Heart right ventricle (tissue), 16 donors: ENCODE measurements around the gene ADSS1. TPM values are rescaled to one million over a fixed set of nuclear protein-coding genes. Genes with fewer than 3 reads are reported as not detected.
A peak's percentile ranks its signal among the peaks of the same experiment; 100 is the strongest.

Source experiments
- ATAC-seq, 8 donors: fragments of 200-7000 bp; cut with Tn5 transposase; one replicate each; pipeline ENCODE4 v1.9.1; 2020; ENCODE audit warnings: mild to moderate bottlenecking in 8 of 8, moderate library complexity in 8 of 8, moderate number of reproducible peaks in 1 of 8
- DNase-seq, 2 donors: peaks; one replicate each; pipeline ENCODE4 v3.0.0-alpha.2; 2020
- H3K27ac ChIP-seq, 10 donors: fragments of 200-600 bp; sonication (generic) in 2 of 10; one replicate each; pipeline versions ENCODE4 v1.5.0 to v1.8.0; 2020 to 2022; ENCODE audit warnings: mild to moderate bottlenecking in 3 of 10
- H3K27me3 ChIP-seq, 7 donors: fragments of 200-600 bp; one replicate each; pipeline ENCODE4 v1.8.0; 2021 to 2022; ENCODE audit warnings: mild to moderate bottlenecking in 2 of 7
- H3K36me3 ChIP-seq, 9 donors: fragments of 200-600 bp; sonication (generic) in 1 of 9; one replicate each; pipeline versions ENCODE4 v1.5.0 to v1.8.0; 2020 to 2022; ENCODE audit warnings: mild to moderate bottlenecking in 2 of 9
- H3K4me1 ChIP-seq, 9 donors: fragments of 200-600 bp; sonication (generic) in 1 of 9; one replicate each; pipeline versions ENCODE4 v1.5.0 to v1.8.0; 2020 to 2022; ENCODE audit warnings: mild to moderate bottlenecking in 4 of 9
- H3K4me3 ChIP-seq, 10 donors: fragments of 200-600 bp; sonication (generic) in 2 of 10; one replicate each; pipeline versions ENCODE4 v1.5.0 to v1.8.0; 2020 to 2022; ENCODE audit warnings: mild to moderate bottlenecking in 7 of 10, moderate library complexity in 2 of 10
- H3K9me3 ChIP-seq, 11 donors: fragments of 200-600 bp in 10 of 11; sonication (generic) in 2 of 11; one replicate each; pipeline versions ENCODE4 v1.5.0 to v1.8.0; 2013 to 2022; ENCODE audit warnings: mild to moderate bottlenecking in 2 of 11, control low read depth in 1 of 11, moderate library complexity in 1 of 11
- WGBS, 2 donors: extraction: QIAGEN DNeasy Blood & Tissue Kit; methylation state at CpG; one replicate each; pipeline ENCODE4 v1.1.7; 2013; ENCODE audit warnings: inconsistent platforms in 1 of 2; 5-methylcytosine and 5-hydroxymethylcytosine counted together
- intact Hi-C, 10 donors: fragments of 100-400 bp; cut with DNase I; formaldehyde crosslinking; loops; one replicate each; pipeline versions ENCODE4 v1.11.1 to v1.14.2; 2022
- polyA plus RNA-seq, 2 donors: library from polyadenylated mRNA; stranded (reverse); fragments of 200-250 nt; gene quantifications; one replicate each; pipeline ENCODE4 v1.2.3, GENCODE V29; 2013
- total RNA-seq, 10 donors: library from RNA; stranded (reverse); fragmentation: NEBNext Ultra II Directional in 3 of 10; extraction: Animal tissue kit (Norgen Biotek cat#: 25700) in 3 of 10; gene quantifications; one replicate each; pipeline versions ENCODE4 v1.2.1 to v1.2.4, GENCODE V29; 2021 to 2023
- TF ChIP-seq, protein P1 (sequence below), 9 donors: fragments of 200-600 bp; sonication (generic) in 2 of 9; IDR thresholded peaks; one replicate each; pipeline versions ENCODE4 v1.5.0 to v1.8.0; 2021 to 2022; ENCODE audit warnings: antibody characterized with exemption in 9 of 9, mild to moderate bottlenecking in 5 of 9, moderate library complexity in 1 of 9
- donor health status: Arrhythmogenic right ventricular cardiomyopathy.
- donor health status: ischemic (EF 13 %, LVEDD 7.1; RV severe dilation, severe dysfunction).
- donor health status: healthy with polysubstance abuse.
- donor health status: DM: no; HTN: yes; CAD: no.
- donor health status: DM: no; HTN: no; CAD: no.
- donor health status: ischemic (EF 25% LVEDD 6.9; RV normal size, moderate dysfunction).
- donor health status: ischemic (EF 25% LVEDD 5.7; RV mildly dilated, moderate dysfunction).
- donor health status: healthy.
- donor health status: DM: yes; HTN: yes; CAD: no.
- donor health status: Ischemic cardiomyopathy.
- donor health status: ischemic (EF 35%, LVEDD 5.7; RV mildly dilated, moderate dysfunction).
- donor health status: nonischemic (EF 11% LVEDD 7.7; RV severe dilation, severe dysfunction).
- donor health status: DM: yes; HTN: yes; CAD: no.
- donor health status: PGD.
- donor health status: ischemic (EF 29% LVEDD 5.4; RV normal size, mild dysfunction).
- donor health status: nonischemic (EF 23%, LVEDD 6.1; RV moderate dilation, normal function).

The ADSS1 gene
- total and polyA plus RNA-seq, 12 donors = 74.6 to 295 (median 195) TPM

DNA sequence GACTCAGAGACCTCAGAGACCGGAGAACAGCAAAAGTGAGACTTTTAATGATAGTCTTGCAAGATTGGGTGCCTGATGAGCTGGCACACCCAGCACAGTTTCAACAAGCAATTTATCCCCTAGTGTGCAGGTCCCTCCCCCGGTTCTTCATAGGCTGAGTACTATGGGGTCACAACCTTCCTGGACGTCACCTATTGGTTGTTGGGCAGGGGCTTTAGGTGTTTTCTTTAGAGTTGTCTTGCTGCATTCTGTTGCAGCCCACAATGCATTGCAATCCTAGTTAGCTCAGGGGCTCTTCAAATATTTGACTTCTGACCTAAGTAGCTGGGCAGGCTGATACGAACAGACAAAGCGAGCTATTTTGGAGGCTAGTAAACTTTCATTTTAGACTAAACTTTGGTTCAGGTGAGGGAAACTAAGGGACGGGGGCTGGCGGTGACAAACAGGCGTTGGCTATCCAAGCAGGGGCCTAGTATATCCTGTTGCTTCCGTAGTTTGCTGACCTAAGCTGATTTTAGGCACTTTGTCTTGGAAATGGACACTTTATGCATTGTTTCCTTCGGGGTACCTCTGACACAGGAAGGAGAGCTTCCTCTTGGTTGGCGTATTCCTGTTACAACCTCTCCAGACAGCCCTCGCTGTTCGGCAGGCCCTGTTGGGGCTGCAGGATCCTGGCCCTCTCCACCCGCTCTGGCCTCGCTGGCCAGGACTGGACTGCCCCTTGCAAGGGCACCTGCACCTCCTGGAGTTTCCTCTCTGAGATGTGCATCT lies 43.0 kb downstream of the ADSS1 start:
- intact Hi-C loops = loop anchor here in 1 of 10 donors (10.0 kb wide), 1 partner anchor 278 kb away; no protein-coding TSS in a partner anchor
- 80 to 82% methylated on average over 15 of the region's 15 CpGs for WGBS, 2 donors
- DNase-seq (no peak), ATAC-seq (no peak)
- TF ChIP-seq, protein P1, sequence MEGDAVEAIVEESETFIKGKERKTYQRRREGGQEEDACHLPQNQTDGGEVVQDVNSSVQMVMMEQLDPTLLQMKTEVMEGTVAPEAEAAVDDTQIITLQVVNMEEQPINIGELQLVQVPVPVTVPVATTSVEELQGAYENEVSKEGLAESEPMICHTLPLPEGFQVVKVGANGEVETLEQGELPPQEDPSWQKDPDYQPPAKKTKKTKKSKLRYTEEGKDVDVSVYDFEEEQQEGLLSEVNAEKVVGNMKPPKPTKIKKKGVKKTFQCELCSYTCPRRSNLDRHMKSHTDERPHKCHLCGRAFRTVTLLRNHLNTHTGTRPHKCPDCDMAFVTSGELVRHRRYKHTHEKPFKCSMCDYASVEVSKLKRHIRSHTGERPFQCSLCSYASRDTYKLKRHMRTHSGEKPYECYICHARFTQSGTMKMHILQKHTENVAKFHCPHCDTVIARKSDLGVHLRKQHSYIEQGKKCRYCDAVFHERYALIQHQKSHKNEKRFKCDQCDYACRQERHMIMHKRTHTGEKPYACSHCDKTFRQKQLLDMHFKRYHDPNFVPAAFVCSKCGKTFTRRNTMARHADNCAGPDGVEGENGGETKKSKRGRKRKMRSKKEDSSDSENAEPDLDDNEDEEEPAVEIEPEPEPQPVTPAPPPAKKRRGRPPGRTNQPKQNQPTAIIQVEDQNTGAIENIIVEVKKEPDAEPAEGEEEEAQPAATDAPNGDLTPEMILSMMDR (IDR thresholded peaks at IDR 0.05) = no peak
- H3K27ac ChIP-seq = no peak overlapping the region
- peaks cover 0 to 38% (median 19%) of the 10 kb centered on the region in 9 donors for H3K36me3 ChIP-seq
- H3K27me3 ChIP-seq = no peaks in the 10 kb centered on the region
- no peak overlapping the region for H3K4me3 ChIP-seq
- H3K4me1 ChIP-seq = peaks cover 0 to 14% (median 10%) of the 10 kb centered on the region in 9 donors
- H3K9me3 ChIP-seq = peaks cover 0 to 17% (median 0%) of the 10 kb centered on the region in 11 donors

GRCh38 chr14:104767634-104767918 lies 43.5 kb downstream of the ADSS1 start:
- Histone ChIP-seq H3K4me3 (no peak overlapping the region), H3K4me1 (peaks cover 0 to 14% (median 10%) of the 10 kb centered on the region in 9 donors), H3K27me3 (no peaks in the 10 kb centered on the region), H3K36me3 (peaks cover 0 to 38% (median 25%) of the 10 kb centered on the region in 9 donors), H3K9me3 (peaks cover 0 to 17% (median 0%) of the 10 kb centered on the region in 11 donors), H3K27ac (no peak overlapping the region)
- no peak for DNase-seq
- no peak for ATAC-seq
- WGBS, 2 donors = 88% methylated on average over 5 of the region's 5 CpGs
- intact Hi-C loops = loop anchor here in 1 of 10 donors (10.0 kb wide), 1 partner anchor 277 kb away; no protein-coding TSS in a partner anchor
- TF ChIP-seq, protein P1 (IDR thresholded peaks at IDR 0.05) = no peak

GRCh38 chr14:104768437-104769323 lies 44.7 kb downstream of the ADSS1 start:
- H3K4me1 ChIP-seq = peaks cover 0 to 14% (median 10%) of the 10 kb centered on the region in 9 donors
- DNase-seq (peak; percentile 89 to 92), ATAC-seq (peak; percentile 88 to 95 (median 91))
- no peak overlapping the region for H3K4me3 ChIP-seq
- TF ChIP-seq, protein P1 (IDR thresholded peaks at IDR 0.05) = peak; percentile 89 to 98 (median 97)
- 16% methylated on average over 25 of the region's 25 CpGs for WGBS, 2 donors
- intact Hi-C loops = loop anchor here in 8 of 10 donors (1.0 to 10.0 kb wide), 5 partner anchors 26 to 276 kb away; partner anchors contain the start of gene AKT1 (in 1 of the 8)
- H3K36me3 ChIP-seq = peaks cover 0 to 45% (median 34%) of the 10 kb centered on the region in 9 donors
- H3K27ac ChIP-seq = peak overlapping the region in 3 of 10 donors; percentile 56 to 65 (median 60)
- H3K9me3 ChIP-seq = peaks cover 0 to 17% (median 0%) of the 10 kb centered on the region in 11 donors
- no peaks in the 10 kb centered on the region for H3K27me3 ChIP-seq
